GM12801 (cell line): ENCODE results near the gene ATF7.

Experiments
- TF ChIP-seq, protein P1 (sequence below): IDR thresholded peaks from one replicate; pipeline ENCODE4 v1.5.1; 2011; ENCODE audit warnings: control low read depth; ENCODE audit not compliant: insufficient read length; ENCODE audit errors: extremely low read depth

Gene ATF7

DNA sequence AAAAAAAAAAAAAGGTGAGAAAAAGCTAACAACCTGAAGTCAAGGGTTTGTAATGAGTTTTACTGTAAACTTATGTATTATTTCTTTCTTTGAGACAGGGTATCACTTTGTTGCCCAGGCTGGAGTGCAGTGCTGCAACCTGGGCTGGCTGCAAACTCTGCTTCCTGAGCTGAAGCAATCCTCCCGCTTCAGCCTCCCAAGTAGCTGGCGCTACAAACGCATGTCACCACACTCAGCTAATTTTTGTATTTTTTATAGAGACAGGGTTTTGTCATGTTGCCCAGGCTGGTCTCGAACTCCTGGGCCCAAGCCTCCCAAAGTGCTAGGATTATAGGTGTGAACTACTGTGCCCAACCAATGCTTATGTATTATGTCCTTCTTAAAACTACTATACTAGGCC, 9.2 kb downstream of the ATF7 start:
- TF ChIP-seq, protein P1, sequence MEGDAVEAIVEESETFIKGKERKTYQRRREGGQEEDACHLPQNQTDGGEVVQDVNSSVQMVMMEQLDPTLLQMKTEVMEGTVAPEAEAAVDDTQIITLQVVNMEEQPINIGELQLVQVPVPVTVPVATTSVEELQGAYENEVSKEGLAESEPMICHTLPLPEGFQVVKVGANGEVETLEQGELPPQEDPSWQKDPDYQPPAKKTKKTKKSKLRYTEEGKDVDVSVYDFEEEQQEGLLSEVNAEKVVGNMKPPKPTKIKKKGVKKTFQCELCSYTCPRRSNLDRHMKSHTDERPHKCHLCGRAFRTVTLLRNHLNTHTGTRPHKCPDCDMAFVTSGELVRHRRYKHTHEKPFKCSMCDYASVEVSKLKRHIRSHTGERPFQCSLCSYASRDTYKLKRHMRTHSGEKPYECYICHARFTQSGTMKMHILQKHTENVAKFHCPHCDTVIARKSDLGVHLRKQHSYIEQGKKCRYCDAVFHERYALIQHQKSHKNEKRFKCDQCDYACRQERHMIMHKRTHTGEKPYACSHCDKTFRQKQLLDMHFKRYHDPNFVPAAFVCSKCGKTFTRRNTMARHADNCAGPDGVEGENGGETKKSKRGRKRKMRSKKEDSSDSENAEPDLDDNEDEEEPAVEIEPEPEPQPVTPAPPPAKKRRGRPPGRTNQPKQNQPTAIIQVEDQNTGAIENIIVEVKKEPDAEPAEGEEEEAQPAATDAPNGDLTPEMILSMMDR, result no peak

GRCh38 chr12:53613821-53614220, 12.4 kb downstream of the ATF7 start:
- TF ChIP-seq, protein P1, result no peak

DNA sequence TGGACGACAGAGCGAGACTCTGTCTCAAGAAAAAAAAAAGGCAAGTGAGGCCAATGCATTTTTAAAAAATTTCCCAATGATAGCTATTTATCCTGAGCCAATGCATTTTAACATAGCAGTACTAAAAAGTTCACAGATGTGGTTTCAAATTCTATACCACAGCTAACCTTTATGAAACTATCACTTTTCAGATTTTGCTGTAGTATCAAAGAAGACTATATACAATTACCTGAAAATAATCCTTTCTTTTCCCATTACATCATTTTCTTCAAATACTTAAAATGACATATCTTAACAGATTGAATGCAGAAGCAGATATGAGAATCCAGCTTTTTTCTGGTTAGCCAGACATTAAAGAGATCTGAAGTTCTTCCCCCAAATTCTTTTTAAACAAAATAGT, 13.2 kb downstream of the ATF7 start:
- TF ChIP-seq, protein P1, result no peak

- TF ChIP-seq, protein P1, result no peak
Measured at GRCh38 chr12:53611304-53611703, 14.9 kb downstream of the ATF7 start.

DNA sequence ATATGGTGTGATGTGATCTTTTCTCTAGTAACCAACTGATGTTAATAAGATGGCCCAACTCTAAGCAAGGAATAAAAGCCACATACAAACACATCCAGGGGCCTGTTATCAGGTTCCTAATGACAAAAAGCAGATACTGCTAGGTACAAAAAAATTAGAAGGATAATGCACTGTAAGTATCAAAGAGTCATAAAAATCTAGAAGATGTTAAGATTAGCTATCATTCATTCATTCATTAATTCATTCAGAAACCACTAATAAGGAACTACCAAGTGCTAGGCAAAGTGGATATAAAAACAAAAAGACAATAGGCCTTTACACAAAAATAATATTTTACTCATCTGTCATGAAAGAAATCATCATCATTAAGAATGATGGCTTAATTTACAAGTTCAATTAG, 21.6 kb downstream of the ATF7 start:
- TF ChIP-seq, protein P1, result no peak

GRCh38 chr12:53603804-53604203, 22.4 kb downstream of the ATF7 start:
- TF ChIP-seq, protein P1, result no peak

DNA sequence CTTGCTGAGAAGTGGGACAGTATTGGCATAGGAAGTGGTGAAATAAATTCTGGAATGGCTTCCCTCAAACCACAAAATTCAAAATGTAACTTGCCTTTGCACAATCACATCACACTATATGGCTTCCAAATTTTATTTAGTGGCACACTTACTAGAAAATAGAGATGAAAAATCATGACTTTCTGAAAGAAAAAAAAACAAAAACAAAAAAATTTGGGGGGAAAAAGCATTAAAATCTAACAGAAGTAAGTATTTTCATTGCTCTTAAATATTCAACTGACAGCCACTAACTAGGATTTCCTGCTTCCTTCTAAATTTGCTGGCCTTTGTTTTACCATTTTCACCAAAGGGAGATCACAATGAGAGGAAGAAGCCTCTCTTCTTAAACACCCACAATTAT, 23.0 kb downstream of the ATF7 start:
- TF ChIP-seq, protein P1, result no peak
